SU-DHL-6 (cell line): ENCODE results near the gene ATP9A.
"Not testable (repeated sequence)": the region's sequence is repeated elsewhere in the genome, so short reads cannot be mapped to it uniquely, and the experiment has no call there.

Source experiments
- H2AFZ ChIP-seq: fragments of 200-600 bp; sonication (generic); 2 replicates; pipeline ENCODE4 v1.6.1; 2014; ENCODE audit warnings: low read depth, mild to moderate bottlenecking, moderate library complexity, mixed read lengths, antibody characterized with exemption, low read length; ENCODE audit not compliant: severe bottlenecking
- H3F3A ChIP-seq: fragments of 200-600 bp; shearing (Covaris generic); 2 replicates; pipeline ENCODE4 v1.6.0; 2016; ENCODE audit warnings: antibody characterized with exemption, mild to moderate bottlenecking; ENCODE audit not compliant: insufficient read depth
- H3K27ac ChIP-seq: fragments of 200-600 bp; sonication (generic); 2 replicates; pipeline ENCODE4 v1.5.1; 2016; ENCODE audit warnings: low read depth, mild to moderate bottlenecking, low read length, moderate library complexity, mixed read lengths
- H3K27me3 ChIP-seq: fragments of 200-600 bp; sonication (generic), shearing (Covaris generic); 2 replicates; pipeline ENCODE4 v1.6.0; 2014; ENCODE audit warnings: mild to moderate bottlenecking, low read length
- H3K36me3 ChIP-seq: fragments of 200-600 bp; sonication (generic); 2 replicates; pipeline ENCODE4 v1.6.1; 2014; ENCODE audit warnings: mild to moderate bottlenecking, low read length, mixed read lengths
- H3K4me2 ChIP-seq: fragments of 300-600, 200-600 bp; shearing (Covaris generic), sonication (generic); 2 replicates; pipeline ENCODE4 v1.6.0; 2014; ENCODE audit warnings: low read length, low read depth, mild to moderate bottlenecking; ENCODE audit not compliant: poor library complexity, severe bottlenecking
- H3K4me3 ChIP-seq: fragments of 200-600 bp; sonication (generic); 2 replicates; pipeline ENCODE4 v1.5.1; 2014; ENCODE audit warnings: antibody characterized with exemption, low read length, mild to moderate bottlenecking, mixed read lengths; ENCODE audit not compliant: insufficient read depth, poor library complexity, severe bottlenecking
- H3K79me2 ChIP-seq: fragments of 200-600 bp; sonication (generic); 2 replicates; pipeline ENCODE4 v1.6.1; 2014; ENCODE audit warnings: mild to moderate bottlenecking, low read length, moderate library complexity; ENCODE audit not compliant: insufficient read depth
- H3K9ac ChIP-seq: fragments of 200-600 bp; sonication (generic); 2 replicates; pipeline ENCODE4 v1.7.0; 2014; ENCODE audit warnings: mild to moderate bottlenecking, low read length
- H3K9me2 ChIP-seq: fragments of 200-600 bp; sonication (generic); replicated peaks from 2 replicates; pipeline ENCODE4 v1.6.1; 2014; ENCODE audit warnings: low read length; ENCODE audit not compliant: insufficient read depth
- H3K9me3 ChIP-seq: fragments of 200-600 bp; sonication (generic); 2 replicates; pipeline ENCODE4 v1.6.1; 2014; ENCODE audit warnings: low read length, mixed read lengths; ENCODE audit not compliant: insufficient read depth
- H4K20me1 ChIP-seq: fragments of 200-600 bp; sonication (generic); 2 replicates; pipeline ENCODE4 v1.6.1; 2014; ENCODE audit warnings: low read depth, mild to moderate bottlenecking, antibody characterized with exemption, low read length, moderate library complexity, mixed read lengths
- EZH2phosphoT487 ChIP-seq: fragments of 200-600 bp; sonication (generic), shearing (Covaris generic); conservative IDR thresholded peaks from 2 replicates; pipeline ENCODE4 v1.6.1; 2018; ENCODE audit warnings: mild to moderate bottlenecking, antibody characterized with exemption, low read length, moderate library complexity, mixed read lengths
- TF ChIP-seq, protein P1 (sequence below): fragments of 200-600 bp; sonication (generic); IDR thresholded peaks from one replicate; pipeline ENCODE4 v1.5.1; 2017; ENCODE audit warnings: antibody characterized with exemption, mild to moderate bottlenecking, low read length, moderate library complexity; ENCODE audit not compliant: insufficient read depth, poor library complexity, severe bottlenecking

ATP9A gene, protein sequence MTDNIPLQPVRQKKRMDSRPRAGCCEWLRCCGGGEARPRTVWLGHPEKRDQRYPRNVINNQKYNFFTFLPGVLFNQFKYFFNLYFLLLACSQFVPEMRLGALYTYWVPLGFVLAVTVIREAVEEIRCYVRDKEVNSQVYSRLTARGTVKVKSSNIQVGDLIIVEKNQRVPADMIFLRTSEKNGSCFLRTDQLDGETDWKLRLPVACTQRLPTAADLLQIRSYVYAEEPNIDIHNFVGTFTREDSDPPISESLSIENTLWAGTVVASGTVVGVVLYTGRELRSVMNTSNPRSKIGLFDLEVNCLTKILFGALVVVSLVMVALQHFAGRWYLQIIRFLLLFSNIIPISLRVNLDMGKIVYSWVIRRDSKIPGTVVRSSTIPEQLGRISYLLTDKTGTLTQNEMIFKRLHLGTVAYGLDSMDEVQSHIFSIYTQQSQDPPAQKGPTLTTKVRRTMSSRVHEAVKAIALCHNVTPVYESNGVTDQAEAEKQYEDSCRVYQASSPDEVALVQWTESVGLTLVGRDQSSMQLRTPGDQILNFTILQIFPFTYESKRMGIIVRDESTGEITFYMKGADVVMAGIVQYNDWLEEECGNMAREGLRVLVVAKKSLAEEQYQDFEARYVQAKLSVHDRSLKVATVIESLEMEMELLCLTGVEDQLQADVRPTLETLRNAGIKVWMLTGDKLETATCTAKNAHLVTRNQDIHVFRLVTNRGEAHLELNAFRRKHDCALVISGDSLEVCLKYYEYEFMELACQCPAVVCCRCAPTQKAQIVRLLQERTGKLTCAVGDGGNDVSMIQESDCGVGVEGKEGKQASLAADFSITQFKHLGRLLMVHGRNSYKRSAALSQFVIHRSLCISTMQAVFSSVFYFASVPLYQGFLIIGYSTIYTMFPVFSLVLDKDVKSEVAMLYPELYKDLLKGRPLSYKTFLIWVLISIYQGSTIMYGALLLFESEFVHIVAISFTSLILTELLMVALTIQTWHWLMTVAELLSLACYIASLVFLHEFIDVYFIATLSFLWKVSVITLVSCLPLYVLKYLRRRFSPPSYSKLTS

DNA sequence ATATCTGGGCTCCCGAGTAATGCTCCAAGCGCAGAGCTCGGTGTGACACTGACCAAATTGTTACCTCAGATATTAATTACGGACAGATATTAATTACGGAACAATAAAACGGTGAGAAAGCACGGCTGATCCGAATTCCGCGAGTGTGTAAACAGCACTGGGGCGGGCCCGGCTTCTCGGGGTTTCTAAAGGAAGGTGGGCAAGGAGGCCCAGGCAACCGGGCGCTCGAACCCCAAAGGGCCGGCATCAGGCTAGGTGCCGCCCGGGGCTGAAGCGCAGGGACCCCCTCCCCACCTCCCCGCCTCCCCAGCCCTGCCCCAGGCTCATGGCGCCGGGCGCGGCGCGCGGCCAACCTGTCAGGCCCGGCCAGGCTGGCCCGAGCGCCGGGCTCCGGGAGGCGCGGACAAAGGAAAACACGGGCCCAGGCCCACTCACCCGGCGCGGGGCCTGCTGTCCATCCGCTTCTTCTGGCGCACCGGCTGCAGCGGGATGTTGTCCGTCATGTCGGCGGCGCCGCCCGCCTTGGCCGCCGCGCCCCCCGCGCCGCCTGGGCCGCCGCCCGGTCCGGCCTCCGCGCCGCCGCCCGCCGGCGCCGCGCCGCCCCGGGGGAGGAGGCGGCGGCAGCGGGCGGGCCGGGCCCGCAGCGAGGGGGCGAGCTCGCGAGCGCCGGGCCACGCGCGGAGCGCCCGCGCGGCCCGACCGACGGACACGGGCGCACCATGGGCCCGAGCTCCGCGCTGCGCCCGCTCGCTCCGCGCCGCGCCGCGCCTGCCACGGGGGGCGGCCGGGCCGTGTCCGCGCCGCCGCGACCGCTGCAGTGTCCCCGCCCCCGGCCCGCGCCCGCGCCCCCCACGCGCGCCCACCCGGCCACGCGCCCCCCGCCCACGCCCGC is at the start of gene ATP9A:
Gene ATP9A, minus strand, starts transcription at position 524 of the 892 bp plus-strand sequence. Its CDS starts 21 bp downstream, at position 503.
- TF ChIP-seq, protein P1, sequence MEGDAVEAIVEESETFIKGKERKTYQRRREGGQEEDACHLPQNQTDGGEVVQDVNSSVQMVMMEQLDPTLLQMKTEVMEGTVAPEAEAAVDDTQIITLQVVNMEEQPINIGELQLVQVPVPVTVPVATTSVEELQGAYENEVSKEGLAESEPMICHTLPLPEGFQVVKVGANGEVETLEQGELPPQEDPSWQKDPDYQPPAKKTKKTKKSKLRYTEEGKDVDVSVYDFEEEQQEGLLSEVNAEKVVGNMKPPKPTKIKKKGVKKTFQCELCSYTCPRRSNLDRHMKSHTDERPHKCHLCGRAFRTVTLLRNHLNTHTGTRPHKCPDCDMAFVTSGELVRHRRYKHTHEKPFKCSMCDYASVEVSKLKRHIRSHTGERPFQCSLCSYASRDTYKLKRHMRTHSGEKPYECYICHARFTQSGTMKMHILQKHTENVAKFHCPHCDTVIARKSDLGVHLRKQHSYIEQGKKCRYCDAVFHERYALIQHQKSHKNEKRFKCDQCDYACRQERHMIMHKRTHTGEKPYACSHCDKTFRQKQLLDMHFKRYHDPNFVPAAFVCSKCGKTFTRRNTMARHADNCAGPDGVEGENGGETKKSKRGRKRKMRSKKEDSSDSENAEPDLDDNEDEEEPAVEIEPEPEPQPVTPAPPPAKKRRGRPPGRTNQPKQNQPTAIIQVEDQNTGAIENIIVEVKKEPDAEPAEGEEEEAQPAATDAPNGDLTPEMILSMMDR, result no peak
- TF ChIP-seq EZH2phosphoT487, result no peak
- H3K36me3 ChIP-seq, result no peaks in the 10 kb centered on the region
- no peaks in the 10 kb centered on the region for H4K20me1 ChIP-seq
- H3K4me3 ChIP-seq, result no peak within 1 kb of the TSS
- no peak within 1 kb of the TSS for H3K9ac ChIP-seq
- no peak within 1 kb of the TSS for H3K4me2 ChIP-seq
- no peaks in the 10 kb centered on the region for H3K79me2 ChIP-seq
- no peaks in the 10 kb centered on the region for H3K9me3 ChIP-seq
- no peak within 1 kb of the TSS for H2AFZ ChIP-seq
- no peak within 1 kb of the TSS for H3K27ac ChIP-seq
- H3K27me3 ChIP-seq, result no peaks in the 10 kb centered on the region
- no peaks in the 10 kb centered on the region for H3F3A ChIP-seq
- H3K9me2 ChIP-seq, result no peaks in the 10 kb centered on the region

GRCh38 chr20:51816856-51817255 is 48.7 kb upstream of the ATP9A start:
- not testable (repeated sequence) for H3K79me2 ChIP-seq, H3F3A ChIP-seq, H3K4me2 ChIP-seq, H3K9ac ChIP-seq, H4K20me1 ChIP-seq, H2AFZ ChIP-seq, H3K4me3 ChIP-seq, H3K27ac ChIP-seq, H3K9me3 ChIP-seq, H3K36me3 ChIP-seq, H3K27me3 ChIP-seq, H3K9me2 ChIP-seq

DNA sequence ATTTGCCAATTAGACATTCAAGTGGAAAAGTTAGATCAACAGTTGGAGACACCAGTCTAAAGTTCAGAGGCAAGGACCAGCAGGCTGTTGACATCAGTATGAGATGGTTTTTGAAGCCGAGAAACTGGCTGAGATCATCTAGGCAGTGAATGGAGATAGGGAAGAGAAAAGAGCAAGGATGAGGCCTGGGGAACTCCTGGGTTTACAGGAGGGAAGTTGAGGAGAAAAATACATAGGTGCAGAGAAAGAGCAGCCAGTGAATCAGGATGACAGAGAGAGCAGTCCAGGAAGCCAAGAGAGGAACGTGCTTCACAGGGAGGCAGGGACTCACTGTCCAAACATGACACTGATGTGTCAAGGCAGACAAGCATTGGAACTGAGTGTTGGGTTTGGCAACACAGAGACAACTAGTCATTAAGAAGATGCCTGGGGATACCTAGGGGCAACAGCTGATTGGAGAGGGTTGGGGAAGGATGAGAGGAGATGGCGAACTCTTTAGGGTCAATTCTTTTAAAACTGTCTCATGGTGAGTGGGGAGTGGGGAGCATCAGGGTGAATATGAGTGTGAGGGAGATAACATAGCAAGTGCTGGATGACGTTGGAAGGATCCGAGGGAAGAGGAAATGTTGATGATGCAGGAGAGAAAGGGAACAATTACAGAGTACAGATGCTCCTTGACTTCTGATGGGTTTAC is 47.3 kb upstream of the ATP9A start:
- Histone ChIP-seq H3K4me2 (no peak overlapping the region), H2AFZ (no peak overlapping the region), H3K27me3 (no peaks in the 10 kb centered on the region)

More for the DNA sequence above, 47.3 kb upstream of the ATP9A start:
- Histone ChIP-seq H3K79me2 (no peaks in the 10 kb centered on the region), H3F3A (no peaks in the 10 kb centered on the region), H3K36me3 (no peaks in the 10 kb centered on the region), H3K27ac (no peak overlapping the region), H3K4me3 (no peak overlapping the region), H4K20me1 (no peaks in the 10 kb centered on the region), H3K9me2 (no peaks in the 10 kb centered on the region), H3K9ac (no peak overlapping the region), H3K9me3 (no peaks in the 10 kb centered on the region)
- TF ChIP-seq EZH2phosphoT487, result no peak
- TF ChIP-seq, protein P1, result no peak
